8988T (cell line): Measurements from ENCODE around the gene ZDHHC14.
"Not testable (repeated sequence)": the region's sequence is repeated elsewhere in the genome, so short reads cannot be mapped to it uniquely, and the experiment has no call there.

ENCODE experiments used
- DNase-seq: peaks from one replicate; pipeline ENCODE4 v3.0.0; 2011

ZDHHC14 gene

GRCh38 chr6:157585274-157586087 lies 204.5 kb downstream of the ZDHHC14 start:
- no peak for DNase-seq

DNA sequence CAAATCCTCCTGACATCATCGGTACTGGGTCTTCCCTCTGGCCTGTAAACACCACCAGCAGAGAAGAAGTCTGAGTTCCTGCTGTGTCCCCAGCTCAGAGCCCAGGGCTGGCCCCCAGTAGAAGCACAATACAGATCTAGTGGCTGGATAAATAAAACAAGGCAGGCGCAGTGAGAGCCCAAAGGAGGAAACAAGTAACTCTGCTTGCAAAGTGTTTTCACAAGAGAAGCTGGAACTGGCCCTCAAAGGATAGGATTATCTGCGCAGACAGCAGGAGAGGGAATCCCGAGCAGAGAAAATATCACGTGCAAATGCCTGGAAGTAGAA lies 205.1 kb downstream of the ZDHHC14 start:
- no peak for DNase-seq

- no peak for DNase-seq
Measured at GRCh38 chr6:157586476-157587126, 205.6 kb downstream of the ZDHHC14 start.

GRCh38 chr6:157587127-157587926 lies 206.3 kb downstream of the ZDHHC14 start:
- no peak for DNase-seq

- not testable (repeated sequence) for DNase-seq
Measured at GRCh38 chr6:157590654-157591053, 209.7 kb downstream of the ZDHHC14 start.

- no peak for DNase-seq
Measured at GRCh38 chr6:157592541-157592940, 211.6 kb downstream of the ZDHHC14 start.

DNA sequence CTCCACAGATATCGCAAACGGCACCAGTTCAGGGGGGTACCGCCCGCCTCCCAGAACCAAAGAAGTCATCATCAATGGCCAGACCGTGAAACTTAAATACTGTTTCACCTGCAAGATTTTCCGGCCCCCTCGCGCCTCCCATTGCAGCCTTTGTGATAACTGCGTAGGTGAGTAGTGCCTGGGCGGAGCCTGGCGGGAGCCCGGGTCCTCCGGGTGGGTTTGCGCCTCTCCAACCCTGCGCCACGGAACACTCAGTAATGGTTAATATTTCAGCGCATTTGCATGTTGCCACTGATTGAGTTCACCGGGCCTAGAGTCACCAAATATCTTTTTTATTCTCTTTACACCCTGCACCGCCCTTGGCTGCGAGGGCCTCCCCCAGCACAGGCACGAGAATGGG lies 212.0 kb downstream of the ZDHHC14 start:
- no peak for DNase-seq

DNA sequence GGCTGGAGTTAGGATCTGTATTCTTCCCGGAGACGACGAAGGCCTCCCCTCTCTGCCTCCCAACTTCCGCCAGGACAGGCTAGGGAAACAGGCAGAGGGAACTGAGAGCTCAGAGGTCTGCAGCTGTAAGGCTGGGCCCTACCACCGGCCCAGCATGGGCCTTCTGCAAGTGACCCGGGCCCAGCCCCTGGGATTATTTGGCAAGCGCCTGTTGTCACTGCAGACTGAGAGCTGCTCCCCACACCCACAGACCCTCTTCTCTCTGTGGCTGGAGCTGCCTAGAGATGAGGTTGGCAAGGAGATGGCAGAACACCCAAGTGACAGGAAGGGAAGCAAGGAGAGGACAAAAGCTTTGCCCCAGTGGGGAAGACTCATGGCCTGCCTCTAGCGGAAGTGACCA lies 212.6 kb downstream of the ZDHHC14 start:
- DNase-seq = no peak

DNA sequence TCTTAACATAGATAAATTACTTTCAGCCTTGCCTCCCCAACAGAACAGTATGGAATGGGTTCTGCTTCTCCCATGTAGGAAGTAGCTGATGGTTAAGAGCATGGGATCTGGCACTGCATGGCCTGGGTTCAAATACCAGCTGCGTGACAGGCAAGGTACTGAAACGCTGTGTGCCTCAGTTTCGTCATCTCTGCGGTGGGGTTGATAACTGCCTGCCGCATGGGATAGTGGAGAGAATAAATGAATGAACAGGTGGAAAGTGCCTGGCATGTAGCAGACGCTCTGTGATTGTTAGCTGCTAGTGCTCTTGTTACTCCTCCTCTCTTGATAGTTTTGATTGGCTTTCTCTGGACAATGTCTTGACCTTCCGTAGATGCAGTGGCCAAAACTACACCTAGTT lies 213.3 kb downstream of the ZDHHC14 start:
- no peak for DNase-seq

DNA sequence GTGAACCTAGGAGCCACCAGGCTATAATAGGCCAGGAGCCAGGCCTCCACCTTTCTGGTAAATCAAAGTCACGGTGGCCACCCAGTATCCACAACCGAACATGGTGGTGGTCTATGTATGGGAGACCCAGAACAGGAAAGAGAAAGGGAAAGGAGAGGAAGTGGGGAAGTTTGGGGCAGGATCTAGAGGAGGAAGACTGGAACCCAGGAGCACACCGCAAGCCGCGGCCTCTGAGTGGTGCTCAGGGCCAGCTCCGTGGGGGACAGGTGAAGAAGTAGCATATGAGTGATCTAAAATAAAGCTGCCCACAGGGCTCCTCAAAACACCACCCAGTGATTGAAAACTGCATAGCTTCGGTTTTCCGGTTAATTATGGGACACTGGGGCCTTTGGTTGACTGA lies 214.8 kb downstream of the ZDHHC14 start:
- no peak for DNase-seq

DNA sequence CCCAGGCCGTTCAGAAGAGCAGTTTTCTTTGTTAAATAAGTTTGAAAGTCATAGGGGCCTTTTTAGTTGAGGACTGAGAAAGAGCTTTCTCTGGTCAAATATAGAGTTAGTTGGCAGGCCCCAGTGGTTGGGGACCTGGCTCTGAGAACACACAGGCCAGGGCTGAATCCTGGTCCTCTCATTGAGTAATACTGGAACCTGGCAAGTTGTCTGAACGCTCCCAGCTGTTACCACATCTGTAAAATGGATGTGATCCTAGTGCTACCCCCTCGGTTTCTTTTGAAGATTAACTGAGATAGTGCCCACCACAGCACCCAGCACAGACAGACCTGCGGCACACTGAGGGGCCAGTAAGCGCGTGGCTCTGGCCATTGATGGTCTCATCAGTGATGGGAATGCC lies 215.5 kb downstream of the ZDHHC14 start:
- no peak for DNase-seq

DNA sequence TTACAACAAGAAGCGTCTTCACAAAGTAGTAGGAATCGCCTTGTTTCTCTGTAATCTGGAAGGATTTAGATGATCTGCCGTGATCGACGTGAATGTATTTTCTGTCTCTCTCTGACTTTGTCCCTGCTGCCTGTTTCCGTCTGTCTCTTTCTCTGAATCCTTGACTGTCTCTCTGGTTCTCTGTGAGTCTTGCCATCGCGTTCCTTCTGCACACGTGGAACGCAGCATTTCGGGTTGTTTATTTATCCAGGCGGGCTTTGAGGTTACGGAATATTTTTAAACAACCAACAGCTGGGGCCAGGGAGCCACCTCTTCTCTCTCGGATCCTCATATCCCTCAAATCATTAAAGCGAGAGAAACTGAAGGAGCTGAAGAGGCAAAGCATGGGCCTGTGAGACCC lies 215.9 kb downstream of the ZDHHC14 start:
- no peak for DNase-seq

DNA sequence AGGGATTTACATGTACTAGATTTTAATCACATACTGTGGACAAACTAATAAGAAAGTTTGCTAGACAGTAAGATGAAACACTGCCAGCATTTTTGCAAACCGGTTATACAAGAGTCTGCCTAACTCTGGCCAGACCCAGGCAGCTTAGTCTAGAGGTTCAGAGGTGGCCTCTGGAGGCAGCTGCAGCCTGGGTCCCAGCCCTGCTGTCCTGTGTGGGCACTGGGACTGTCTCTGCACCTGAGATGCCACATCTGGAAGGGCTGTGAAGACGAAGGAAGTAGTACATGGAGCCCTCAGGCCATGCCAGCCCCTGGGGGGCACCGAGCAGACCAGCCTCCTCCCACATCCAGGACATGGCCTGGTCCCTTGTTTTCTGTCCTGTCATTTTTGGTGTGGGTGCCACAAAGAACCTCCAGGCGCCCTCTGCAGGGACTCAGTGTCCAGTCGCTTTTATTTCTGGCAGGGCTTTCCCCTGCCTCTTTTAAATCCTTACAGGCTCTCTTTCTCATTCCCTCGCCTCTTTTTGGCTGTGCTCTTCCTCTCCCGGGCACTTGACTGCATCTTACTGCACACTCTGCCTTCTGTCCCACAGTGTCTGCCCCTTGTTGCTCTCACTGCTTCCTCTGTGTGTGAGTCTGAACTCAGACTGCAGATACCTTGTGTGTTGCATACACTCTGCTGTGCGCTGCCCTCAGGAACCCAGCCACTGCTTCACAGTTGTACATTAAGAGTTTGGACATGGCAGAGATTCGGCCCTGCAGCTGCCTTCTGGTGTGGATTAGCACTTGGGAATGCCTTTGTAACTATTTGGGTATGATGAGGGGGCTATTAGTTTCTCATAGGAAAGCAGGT lies 216.7 kb downstream of the ZDHHC14 start:
- DNase-seq = peak; percentile 57

DNA sequence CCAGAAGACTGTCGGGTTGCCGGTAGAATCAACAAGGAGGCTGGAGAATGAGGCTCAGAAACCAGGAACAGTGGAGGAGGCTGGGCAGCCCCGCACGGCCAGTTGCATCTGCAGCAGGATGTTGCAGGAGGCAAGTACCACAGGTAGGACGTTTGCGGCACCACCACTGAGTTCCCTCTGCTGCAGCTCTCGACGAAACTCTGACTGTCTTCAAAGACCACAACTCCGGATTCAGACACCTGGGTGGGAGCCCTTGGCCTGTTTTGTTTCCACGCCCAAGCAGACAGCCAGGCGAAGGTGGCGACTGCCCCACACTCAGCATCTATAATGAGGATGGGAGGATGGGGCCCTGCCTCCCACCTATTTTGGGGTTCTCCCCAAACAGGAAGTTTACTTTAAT lies 218.2 kb downstream of the ZDHHC14 start:
- DNase-seq = no peak

- DNase-seq = no peak
Measured at GRCh38 chr6:157600807-157601206, 219.8 kb downstream of the ZDHHC14 start.

DNA sequence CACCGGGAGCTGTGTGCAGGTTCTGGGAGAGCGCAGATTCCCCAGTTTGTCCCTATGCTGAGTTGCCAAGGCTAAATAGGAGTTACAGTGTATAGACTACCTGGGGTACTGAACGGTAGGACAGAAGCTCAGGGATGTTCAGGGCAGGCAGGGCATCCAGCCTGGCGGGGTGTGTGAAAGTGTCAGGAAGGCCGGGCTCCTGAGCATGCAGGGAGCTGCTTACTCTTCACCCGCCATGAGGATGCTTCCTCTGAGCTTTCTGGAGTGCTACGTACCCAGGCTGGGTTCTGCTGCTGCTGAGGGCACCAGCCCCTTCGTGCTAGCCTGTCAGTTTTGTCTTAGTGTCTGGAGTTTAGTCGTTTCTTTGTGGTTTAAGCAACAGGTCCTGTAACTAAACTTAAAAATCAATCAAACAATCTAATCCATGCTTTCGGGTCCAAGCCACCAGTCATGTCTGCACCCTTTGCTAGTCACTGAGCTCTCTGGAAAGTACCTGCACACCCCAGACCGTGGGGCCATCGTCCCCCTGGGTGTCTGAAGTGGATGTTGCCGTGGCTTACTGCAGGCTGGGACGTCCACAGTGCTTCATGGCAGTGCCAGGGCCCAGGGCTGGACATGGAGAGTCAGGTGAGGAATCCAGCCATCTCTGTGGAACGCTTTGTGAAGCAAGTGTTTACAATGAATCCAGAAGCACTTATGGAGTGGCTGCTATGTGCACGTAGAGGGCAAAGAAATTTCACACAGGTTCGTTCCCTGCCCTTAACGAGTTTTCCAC lies 221.7 kb downstream of the ZDHHC14 start:
- no peak for DNase-seq

DNA sequence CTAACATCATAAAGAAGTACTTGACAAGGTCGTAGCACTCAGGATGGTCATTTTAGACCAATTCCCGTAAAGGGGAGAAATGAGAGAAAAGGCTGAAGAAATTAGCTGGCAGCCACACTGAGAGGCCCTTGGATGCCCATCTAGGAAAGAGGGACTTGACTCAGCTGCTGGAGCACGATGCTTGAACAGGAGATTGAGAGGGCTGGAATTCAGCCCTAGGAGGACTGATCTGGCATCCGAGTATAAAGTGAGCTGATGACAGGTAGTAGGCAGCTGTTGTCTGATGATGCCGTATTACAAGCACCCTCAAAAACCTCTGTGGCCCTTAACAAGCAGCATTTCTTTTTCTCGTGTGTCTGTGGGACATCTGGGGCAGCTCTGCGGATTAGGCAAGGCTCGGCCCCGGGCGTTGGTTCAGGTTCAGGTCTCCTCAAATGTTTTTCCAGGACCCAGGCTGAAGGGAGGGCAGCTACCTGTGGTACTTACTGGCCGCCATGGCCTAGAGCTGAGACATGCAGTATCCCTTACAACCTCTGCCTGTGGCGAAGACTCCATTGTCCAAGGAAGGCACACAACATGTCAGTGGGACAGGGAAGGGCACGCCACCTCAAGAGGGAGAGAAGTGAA lies 222.4 kb downstream of the ZDHHC14 start:
- no peak for DNase-seq

- no peak for DNase-seq
Measured at GRCh38 chr6:157603971-157604370, 223.0 kb downstream of the ZDHHC14 start.

DNA sequence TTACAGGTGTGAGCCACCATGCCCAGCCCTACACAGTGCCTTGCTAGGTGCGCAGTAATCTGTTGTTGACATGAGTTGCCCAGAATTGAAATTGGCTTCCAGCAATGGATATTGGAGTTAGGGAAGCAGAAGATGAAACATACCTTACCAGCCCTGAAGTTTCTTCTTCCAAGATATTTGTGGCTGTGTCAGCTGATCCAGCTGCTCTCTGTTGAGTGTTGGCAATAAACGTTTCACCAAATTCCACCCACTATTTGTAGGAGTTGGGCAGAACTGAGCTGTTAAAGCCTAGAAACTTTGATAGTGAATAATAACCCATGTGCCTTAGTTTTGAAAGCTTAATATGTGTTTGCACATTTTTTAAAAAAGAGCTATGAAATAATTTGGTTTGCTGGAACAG lies 223.8 kb downstream of the ZDHHC14 start:
- DNase-seq = no peak

DNA sequence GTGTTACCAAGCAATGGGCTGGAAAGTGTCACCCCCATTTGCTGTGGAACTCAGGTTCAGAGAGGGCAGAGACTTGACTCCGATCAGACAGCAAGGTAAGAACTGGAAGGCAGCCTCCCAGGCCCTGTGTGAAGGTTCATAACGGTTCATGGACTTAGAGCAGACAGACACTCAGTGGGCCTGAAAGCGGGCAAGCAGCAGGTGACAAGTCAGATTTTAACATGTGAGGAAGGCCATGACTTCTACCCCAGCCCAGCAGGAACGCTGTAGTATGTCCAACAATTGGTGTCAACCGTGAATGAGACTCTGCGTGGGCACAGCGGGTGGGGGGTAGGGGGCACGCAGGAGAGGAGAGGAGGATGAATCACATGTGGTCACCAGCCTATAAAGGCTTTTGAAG lies 224.5 kb downstream of the ZDHHC14 start:
- no peak for DNase-seq

GRCh38 chr6:157606516-157606915 lies 225.5 kb downstream of the ZDHHC14 start:
- no peak for DNase-seq
